Activated CD4-positive, alpha-beta T cell treated with anti-CD3 and anti-CD28 coated beads, Interleukin-2, amount 10 ng/mL, durations not matched to agents 24 days and 14 days (primary cell): ENCODE measurements around the gene CDSN. TPM values are rescaled to one million over a fixed set of nuclear protein-coding genes. Genes with fewer than 3 reads are reported as not detected.

ENCODE experiments used
- DNase-seq: peaks from one replicate; pipeline ENCODE4 v3.0.0; 2022
- H3K27ac Mint-ChIP-seq: one replicate; pipeline ENCODE4 v1.8.0; 2022; ENCODE audit warnings: mild to moderate bottlenecking, mixed read lengths
- H3K27me3 Mint-ChIP-seq: one replicate; pipeline ENCODE4 v1.8.0; 2022; ENCODE audit warnings: mixed read lengths
- H3K36me3 Mint-ChIP-seq: one replicate; pipeline ENCODE4 v1.8.0; 2022; ENCODE audit warnings: low read depth, mild to moderate bottlenecking, mixed read lengths
- H3K4me1 Mint-ChIP-seq: one replicate; pipeline ENCODE4 v1.8.0; 2021; ENCODE audit warnings: mixed read lengths
- H3K4me3 Mint-ChIP-seq: one replicate; pipeline ENCODE4 v1.8.0; 2022; ENCODE audit warnings: mild to moderate bottlenecking, moderate library complexity, mixed read lengths
- H3K9me3 Mint-ChIP-seq: one replicate; pipeline ENCODE4 v1.8.0; 2021; ENCODE audit warnings: mixed read lengths
- intact Hi-C: fragments of 100-400 bp; cut with micrococcal nuclease; formaldehyde crosslinking; loops from one replicate; pipeline ENCODE4 v1.15.1; 2023
- total RNA-seq: library from RNA; stranded (reverse); gene quantifications from 2 replicates; pipeline ENCODE4 v1.2.3, GENCODE V29; 2022

The CDSN gene
- total RNA-seq, 1 donor from 2014 or later: not detected

- DNase-seq: no peak
- intact Hi-C loops: no loop called here
- H3K36me3 Mint-ChIP-seq: no peaks in the 10 kb centered on the region
- peaks cover 9% of the 10 kb centered on the region for H3K4me1 Mint-ChIP-seq
- peaks cover 21% of the 10 kb centered on the region for H3K27me3 Mint-ChIP-seq
- H3K4me3 Mint-ChIP-seq: no peak overlapping the region
- no peak overlapping the region for H3K27ac Mint-ChIP-seq
- no peaks in the 10 kb centered on the region for H3K9me3 Mint-ChIP-seq
Measured at GRCh38 chr6:31132806-31133205, 12.6 kb upstream of the CDSN start.

- no peak overlapping the region for H3K27ac Mint-ChIP-seq
- no peak for DNase-seq
- no peaks in the 10 kb centered on the region for H3K9me3 Mint-ChIP-seq
- H3K36me3 Mint-ChIP-seq: no peaks in the 10 kb centered on the region
- H3K4me1 Mint-ChIP-seq: peaks cover 6% of the 10 kb centered on the region
- no peak overlapping the region for H3K4me3 Mint-ChIP-seq
- intact Hi-C loops: no loop called here
- peaks cover 19% of the 10 kb centered on the region for H3K27me3 Mint-ChIP-seq
Measured at GRCh38 chr6:31131595-31131994, 11.3 kb upstream of the CDSN start.

- DNase-seq: no peak
- Mint-ChIP-seq H3K4me1 (peaks cover 6% of the 10 kb centered on the region), H3K36me3 (no peaks in the 10 kb centered on the region), H3K27me3 (peaks cover 19% of the 10 kb centered on the region), H3K9me3 (no peaks in the 10 kb centered on the region), H3K27ac (no peak overlapping the region), H3K4me3 (no peak overlapping the region)
- intact Hi-C loops: no loop called here
Measured at GRCh38 chr6:31130751-31131150, 10.5 kb upstream of the CDSN start.

GRCh38 chr6:31129130-31129529 is 8.9 kb upstream of the CDSN start:
- no peak overlapping the region for H3K4me3 Mint-ChIP-seq
- no peak for DNase-seq
- H3K36me3 Mint-ChIP-seq: no peaks in the 10 kb centered on the region
- H3K27ac Mint-ChIP-seq: no peak overlapping the region
- intact Hi-C loops: no loop called here
- peaks cover 6% of the 10 kb centered on the region for H3K4me1 Mint-ChIP-seq
- H3K27me3 Mint-ChIP-seq: peaks cover 19% of the 10 kb centered on the region
- no peaks in the 10 kb centered on the region for H3K9me3 Mint-ChIP-seq

GRCh38 chr6:31128093-31128676 is 7.9 kb upstream of the CDSN start:
- Mint-ChIP-seq H3K27ac (no peak overlapping the region), H3K27me3 (peaks cover 19% of the 10 kb centered on the region), H3K4me3 (no peak overlapping the region), H3K36me3 (no peaks in the 10 kb centered on the region), H3K9me3 (no peaks in the 10 kb centered on the region), H3K4me1 (peaks cover 6% of the 10 kb centered on the region)
- intact Hi-C loops: no loop called here
- peak; percentile 92 for DNase-seq

- Mint-ChIP-seq H3K36me3 (no peaks in the 10 kb centered on the region), H3K4me3 (no peak overlapping the region), H3K27ac (no peak overlapping the region), H3K27me3 (peaks cover 19% of the 10 kb centered on the region), H3K9me3 (no peaks in the 10 kb centered on the region), H3K4me1 (peaks cover 6% of the 10 kb centered on the region)
- DNase-seq: no peak
- intact Hi-C loops: no loop called here
Measured at GRCh38 chr6:31126396-31127175, 6.3 kb upstream of the CDSN start.

- Mint-ChIP-seq H3K9me3 (no peaks in the 10 kb centered on the region), H3K4me3 (no peak overlapping the region), H3K36me3 (no peaks in the 10 kb centered on the region), H3K27ac (no peak overlapping the region), H3K27me3 (peaks cover 17% of the 10 kb centered on the region), H3K4me1 (peaks cover 6% of the 10 kb centered on the region)
- DNase-seq: no peak
- intact Hi-C loops: no loop called here
Measured at GRCh38 chr6:31125586-31126363, 5.5 kb upstream of the CDSN start.

GRCh38 chr6:31125162-31125561 is 4.9 kb upstream of the CDSN start:
- Mint-ChIP-seq H3K4me1 (peaks cover 6% of the 10 kb centered on the region), H3K36me3 (no peaks in the 10 kb centered on the region), H3K9me3 (no peaks in the 10 kb centered on the region), H3K27ac (no peak overlapping the region), H3K27me3 (peaks cover 17% of the 10 kb centered on the region), H3K4me3 (no peak overlapping the region)
- intact Hi-C loops: no loop called here
- no peak for DNase-seq

GRCh38 chr6:31122791-31123706 is 2.8 kb upstream of the CDSN start:
- intact Hi-C loops: no loop called here
- no peak overlapping the region for H3K27ac Mint-ChIP-seq
- H3K36me3 Mint-ChIP-seq: no peaks in the 10 kb centered on the region
- H3K9me3 Mint-ChIP-seq: no peaks in the 10 kb centered on the region
- peaks cover 9% of the 10 kb centered on the region for H3K27me3 Mint-ChIP-seq
- H3K4me1 Mint-ChIP-seq: peaks cover 4% of the 10 kb centered on the region
- no peak for DNase-seq
- no peak overlapping the region for H3K4me3 Mint-ChIP-seq

- intact Hi-C loops: no loop called here
- Mint-ChIP-seq H3K9me3 (no peaks in the 10 kb centered on the region), H3K4me3 (no peak overlapping the region), H3K4me1 (no peaks in the 10 kb centered on the region), H3K27me3 (peaks cover 7% of the 10 kb centered on the region), H3K36me3 (no peaks in the 10 kb centered on the region), H3K27ac (no peak overlapping the region)
- no peak for DNase-seq
Measured at GRCh38 chr6:31121131-31121790, 1.0 kb upstream of the CDSN start.

GRCh38 chr6:31118178-31118577 is 2.1 kb downstream of the CDSN start:
- Mint-ChIP-seq H3K27me3 (peaks cover 12% of the 10 kb centered on the region), H3K4me3 (no peak overlapping the region), H3K36me3 (no peaks in the 10 kb centered on the region), H3K27ac (no peak overlapping the region), H3K9me3 (no peaks in the 10 kb centered on the region), H3K4me1 (no peaks in the 10 kb centered on the region)
- no peak for DNase-seq
- intact Hi-C loops: no loop called here

- no peak overlapping the region for H3K4me3 Mint-ChIP-seq
- no peaks in the 10 kb centered on the region for H3K36me3 Mint-ChIP-seq
- DNase-seq: no peak
- H3K4me1 Mint-ChIP-seq: no peaks in the 10 kb centered on the region
- intact Hi-C loops: no loop called here
- H3K27ac Mint-ChIP-seq: no peak overlapping the region
- no peaks in the 10 kb centered on the region for H3K9me3 Mint-ChIP-seq
- peaks cover 12% of the 10 kb centered on the region for H3K27me3 Mint-ChIP-seq
Measured at GRCh38 chr6:31116661-31117385, 3.4 kb downstream of the CDSN start.
